Hematopoietic multipotent progenitor cell treated with erythropoietin and hydrocortisone succinate and interleukin-3 and kit ligand, for 17 days (in vitro differentiated cells): ENCODE data around the gene DSCAML1.

ENCODE experiments used
- DNase-seq: peaks from one replicate; pipeline ENCODE4 v3.0.0-alpha.2; 2015; ENCODE audit warnings: low spot score

Gene DSCAML1

DNA sequence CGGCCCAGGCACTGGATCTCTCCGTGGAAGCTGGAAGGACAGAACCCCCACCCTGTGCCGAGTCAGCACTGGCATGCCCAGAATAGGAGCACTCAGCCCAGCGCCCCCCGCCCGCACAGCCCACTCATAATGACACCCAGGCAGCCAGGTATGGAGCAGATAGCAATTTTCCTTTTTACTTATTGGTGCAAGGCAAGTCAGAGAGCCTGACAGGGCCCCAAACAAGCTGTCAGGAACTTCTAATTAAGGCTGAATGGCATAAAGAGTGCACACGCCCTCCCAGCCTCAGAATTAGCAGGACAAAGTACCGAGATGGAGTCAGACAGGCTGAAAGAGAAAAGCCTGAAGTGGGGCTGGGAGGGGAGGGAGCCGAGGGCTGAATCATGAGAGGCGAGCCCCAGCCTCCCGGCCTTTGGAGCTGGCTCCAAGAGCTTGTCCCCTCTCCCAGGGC is 76.9 kb downstream of the DSCAML1 start:
- no peak for DNase-seq

DNA sequence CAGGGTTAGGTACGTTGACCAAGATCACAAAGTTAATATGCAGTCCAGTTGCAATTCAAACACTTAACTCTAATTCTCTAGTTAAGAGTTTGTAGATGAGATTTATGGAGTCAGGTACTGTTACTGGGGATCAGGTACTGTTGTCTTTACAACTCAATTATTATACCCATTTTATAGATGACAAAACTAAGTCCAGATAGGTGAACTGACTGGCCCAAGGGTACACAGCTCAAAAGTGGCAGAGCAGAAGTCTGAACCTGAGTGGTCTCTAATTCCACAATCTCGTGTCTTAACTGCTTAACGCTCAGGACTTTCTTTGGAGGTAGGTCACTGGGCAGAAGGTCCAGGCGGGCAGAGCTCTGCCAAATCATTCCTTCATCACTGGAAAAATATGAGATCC is 77.5 kb downstream of the DSCAML1 start:
- no peak for DNase-seq

DNA sequence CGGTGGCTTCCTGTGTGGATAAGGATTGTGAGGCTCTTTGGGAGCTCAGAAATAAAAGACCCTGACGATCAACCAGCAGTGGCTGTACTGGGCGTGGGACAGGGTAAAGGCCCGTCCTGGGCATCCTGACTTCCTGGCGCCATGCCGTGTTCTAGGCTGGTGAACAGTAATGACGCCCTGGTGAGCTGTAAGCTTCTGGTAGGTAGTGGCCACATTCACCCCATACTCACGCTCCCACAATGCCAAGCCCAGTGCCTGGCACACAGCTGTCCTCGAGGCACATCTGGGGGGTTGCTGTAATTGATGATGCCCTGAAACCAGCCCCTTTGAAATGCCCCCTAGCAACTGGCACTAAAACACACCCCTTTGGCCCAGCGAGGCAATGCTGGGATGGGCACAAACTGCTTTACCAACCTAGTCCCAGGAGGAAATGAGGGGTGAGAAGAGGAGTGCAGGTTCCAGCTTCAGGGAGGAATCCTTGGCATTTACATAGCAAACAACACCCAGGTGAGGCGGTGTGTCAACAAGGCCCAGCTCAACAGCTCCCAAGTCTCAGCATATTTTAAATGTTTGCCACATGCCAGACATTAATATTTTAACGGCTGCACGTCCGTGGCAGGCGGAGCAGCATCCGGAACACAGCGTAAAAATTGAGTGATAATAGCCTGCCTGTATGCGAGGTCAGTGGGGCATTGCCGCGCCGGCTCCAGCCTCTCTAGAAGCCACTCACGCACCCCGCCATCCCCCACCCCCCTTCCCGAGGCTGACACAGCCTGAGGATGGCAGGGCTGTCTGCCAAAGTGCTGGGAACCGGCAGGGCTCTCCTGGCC is 79.3 kb downstream of the DSCAML1 start:
- no peak for DNase-seq

DNA sequence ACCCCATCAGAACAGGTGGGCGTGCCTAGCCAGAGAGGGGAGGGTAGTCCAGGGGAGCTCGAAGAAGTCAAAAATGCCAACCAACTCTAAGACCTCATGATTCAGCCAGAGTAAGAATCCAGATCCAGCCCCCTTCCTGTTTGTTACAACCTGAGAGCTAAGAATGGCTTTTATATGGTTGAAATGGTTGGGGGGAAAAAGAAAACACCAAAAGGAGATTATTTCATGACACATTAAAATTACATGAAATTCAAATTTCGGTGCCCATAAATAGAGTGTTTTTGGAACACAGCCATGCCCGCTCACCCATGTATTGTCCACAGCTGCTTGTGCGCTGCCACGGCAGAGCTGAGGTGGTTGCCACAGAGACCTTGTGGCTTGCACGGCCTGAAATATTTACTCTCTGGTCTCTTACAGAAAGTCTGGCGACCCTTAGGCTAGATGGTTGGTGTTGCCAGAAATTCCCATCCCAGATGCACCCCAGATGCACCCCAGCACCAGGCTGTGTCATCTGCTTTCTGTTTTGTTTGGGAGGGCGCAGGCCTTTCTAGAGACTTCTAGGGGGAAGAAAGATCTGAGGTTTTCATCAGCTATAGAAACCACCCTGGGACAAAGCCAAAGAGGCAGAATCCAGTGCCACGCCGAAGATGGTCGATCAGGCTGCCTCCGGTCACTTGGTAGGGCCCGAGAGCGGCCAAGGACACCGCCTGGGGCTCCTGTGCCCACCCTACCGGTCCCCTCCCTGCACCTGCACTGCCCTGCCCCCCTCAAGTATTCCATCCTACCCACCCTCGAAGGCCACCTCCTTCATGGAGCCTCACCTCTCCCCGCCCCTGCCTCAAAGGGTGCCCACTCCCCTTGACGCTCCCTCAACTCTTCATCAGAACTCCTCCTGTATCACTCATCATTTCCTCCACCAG is 80.2 kb downstream of the DSCAML1 start:
- DNase-seq, result no peak

DNA sequence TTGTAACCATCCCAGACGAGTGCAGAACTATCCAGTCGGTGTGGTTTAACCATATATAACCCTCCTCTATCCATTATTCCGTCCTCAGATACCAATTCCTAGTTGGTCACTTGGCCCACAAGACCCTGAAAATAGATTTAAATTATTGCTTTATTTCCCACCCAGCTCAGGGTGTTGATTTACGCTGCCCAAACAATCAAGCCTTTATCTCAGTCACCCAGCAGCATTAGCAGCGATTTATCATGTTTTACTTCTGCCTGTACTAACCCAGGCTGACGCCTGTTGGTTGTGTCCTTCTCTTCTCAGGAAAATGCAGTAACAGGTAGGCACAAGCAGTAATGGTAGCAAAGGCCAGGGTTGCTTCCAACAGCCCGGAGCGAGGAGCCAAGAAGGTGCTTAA is 81.2 kb downstream of the DSCAML1 start:
- no peak for DNase-seq

DNA sequence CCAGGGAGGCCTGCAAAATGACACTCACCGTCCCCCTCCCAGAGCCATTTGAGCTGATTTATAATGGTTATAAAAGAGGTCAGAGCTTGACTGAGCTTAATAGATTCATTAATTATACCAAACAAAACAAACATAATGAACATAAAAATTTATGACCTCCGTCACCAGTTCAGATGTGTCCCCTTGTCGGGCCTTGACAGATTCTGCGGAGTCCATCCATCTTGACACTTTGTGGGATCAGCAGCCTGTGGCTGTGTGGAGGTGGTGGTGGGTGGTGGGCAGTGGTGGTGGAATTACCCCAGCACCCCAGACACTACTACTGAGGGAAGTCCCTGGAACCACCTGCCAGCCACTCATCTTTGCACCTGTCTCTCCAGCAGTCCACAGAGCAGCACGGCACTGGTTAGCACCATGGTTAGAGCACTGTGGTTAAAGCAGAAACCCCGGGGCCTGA is 83.5 kb downstream of the DSCAML1 start:
- DNase-seq, result no peak

DNA sequence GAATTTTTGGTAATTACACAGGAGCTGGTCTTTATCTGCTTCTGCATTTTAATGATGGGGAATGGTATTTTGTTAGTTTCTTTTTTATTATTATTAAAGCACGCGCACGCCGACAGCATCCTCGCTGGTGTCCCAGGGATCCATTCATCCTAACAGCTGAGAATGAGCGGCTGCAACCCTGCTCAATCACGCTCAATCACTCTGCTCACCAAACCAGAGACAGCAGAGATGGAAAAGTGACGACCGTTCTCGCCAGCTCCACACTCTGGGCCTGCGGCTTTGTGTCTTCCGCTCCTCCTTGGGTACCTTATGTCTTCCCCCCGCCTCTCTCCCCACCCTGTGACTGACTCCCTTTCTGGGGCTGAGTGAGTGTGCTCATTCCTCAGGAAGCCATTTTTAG is 84.5 kb downstream of the DSCAML1 start:
- DNase-seq, result no peak

DNA sequence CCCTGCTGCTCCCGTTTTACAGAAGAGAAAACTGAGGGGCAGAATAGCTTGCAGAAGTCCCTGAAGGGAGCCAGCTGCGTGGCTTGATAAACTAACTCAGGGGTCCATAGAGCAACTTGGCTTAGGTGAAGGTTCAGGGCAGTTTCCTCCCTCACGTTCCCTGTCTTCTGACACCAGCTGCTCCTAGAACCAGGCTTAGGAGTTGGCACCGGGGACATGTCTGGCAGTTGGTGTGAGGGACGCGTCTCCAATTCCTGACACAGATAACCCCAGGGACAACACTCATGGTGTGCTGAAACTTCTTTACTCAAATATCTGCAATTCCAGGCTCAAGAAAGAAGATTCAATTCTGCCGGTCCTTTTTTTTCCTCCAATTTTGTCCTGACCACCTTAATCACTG is 85.7 kb downstream of the DSCAML1 start:
- DNase-seq, result no peak

DNA sequence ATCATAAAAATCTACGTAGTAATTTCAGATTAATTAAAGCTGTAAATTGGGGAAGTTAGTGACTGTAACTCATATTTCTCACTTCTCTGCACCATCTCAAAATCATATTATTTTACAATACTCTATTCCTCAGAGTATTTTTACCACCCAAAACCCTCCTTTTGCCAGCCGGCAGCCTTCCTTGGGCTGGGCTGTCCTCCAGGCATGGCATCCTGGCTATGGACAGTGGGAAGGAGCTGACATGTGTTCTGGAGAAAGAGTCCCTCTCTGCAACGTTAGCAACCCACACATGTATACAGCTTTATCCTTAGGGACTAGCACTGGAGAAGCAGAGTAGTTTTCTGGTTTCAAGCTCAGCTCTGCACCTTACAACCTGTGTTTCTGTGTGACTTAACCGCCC is 86.8 kb downstream of the DSCAML1 start:
- DNase-seq, result no peak

DNA sequence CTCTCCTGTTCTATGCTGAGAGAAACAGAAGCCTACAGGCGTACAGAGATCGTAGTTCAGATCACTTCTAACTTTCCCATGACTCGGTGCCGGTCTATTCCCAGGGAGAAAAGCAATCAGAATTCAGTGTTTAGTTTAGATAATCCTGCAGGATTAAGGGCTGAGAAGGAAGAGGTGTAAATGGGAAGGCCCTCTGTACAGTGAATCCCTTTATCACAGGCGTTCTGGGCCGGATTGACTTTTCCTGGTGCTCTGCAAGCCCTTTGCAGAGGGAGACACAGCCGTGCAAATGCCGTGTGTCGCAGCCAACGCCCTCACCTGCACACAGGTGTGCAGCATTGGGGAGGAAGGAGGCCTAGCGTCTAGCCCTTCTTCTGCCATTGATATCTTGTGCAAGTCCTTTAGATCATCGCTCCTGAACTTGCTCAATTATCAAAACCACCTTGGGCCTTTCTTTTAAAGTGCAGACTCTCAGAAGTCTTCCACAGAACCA is 90.6 kb downstream of the DSCAML1 start:
- no peak for DNase-seq

DNA sequence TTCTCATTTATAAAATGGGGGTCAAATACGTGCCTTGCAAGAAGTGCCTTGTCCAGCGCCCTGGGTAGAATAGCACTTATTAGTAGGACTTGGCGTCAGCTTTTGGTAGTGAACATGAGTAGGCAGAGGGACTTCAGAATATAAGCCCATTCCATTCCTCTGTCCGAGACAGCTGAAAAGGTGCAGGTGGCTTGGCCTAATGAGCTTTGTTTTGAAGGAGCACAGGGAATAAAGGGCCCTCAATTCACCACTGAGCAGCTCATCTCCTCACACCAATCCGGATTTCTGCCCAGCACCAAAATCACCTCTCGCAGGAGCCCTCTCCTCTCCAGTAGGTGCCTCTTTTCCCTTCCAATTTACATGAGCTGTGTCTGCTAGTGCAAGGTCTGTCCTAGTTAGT is 91.2 kb downstream of the DSCAML1 start:
- DNase-seq, result no peak

DNA sequence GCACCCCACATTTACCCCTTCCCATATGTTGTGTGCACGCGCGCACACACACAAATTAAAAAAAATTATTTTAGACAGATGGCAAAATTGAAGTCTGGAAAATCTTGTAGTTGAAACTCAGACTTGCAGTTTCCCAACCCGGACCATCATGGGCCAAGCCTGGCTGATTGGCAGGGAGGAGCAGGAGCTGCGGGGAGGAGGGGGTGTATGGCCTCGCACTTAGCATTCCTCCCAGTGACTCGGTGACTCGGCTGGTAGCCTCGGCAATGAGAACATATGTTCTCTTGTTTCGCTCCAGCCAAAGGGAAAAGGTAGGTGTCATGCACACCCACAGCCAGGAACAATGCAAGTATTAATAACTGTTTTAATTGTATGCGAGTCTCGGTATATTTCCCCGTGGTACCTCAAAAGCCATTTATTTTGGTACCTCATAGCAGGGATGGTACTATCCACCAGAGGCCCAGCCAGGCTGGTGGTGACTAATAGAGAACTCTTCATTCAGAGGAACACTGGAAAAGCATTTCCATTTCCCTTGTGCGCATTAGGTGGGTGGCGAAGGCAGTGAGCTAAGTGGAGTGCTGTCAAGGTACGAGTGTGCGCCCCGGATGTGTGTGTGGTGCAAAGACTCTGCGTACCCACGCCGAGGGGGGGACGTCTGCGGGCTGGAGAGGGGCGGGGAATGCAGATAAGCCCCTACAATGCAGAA is 92.5 kb downstream of the DSCAML1 start:
- DNase-seq, result no peak

DNA sequence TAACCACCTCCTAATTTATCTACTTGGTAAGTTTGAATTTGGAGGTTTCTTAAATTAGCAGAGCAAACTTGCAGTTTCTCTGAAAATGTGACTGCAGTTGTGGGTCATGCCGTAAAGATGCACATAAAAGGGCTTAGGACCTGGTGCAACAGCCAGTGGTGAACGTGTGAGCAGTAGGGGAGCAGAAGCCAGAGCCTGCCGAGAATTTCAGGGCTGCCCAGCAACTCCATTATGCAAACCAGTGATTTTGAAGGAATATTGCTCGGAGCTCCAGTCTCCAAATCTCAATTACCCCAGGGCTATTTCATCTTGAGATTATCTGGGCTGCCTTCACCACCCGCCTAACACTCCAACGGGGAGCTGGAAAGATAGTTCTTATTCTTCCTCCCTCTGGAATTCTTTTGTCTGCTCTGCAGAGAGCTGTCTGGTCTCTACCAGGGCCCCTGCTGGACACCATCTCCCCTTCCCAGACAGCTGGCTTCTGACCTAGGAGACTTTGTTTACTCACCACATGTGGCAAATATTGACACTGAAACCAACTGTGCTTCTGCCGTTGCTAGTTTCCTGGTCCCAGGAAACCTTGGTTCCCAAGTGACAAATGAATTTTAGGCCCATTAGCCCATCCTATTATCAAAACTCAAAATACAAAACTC is 93.9 kb downstream of the DSCAML1 start:
- DNase-seq, result no peak

DNA sequence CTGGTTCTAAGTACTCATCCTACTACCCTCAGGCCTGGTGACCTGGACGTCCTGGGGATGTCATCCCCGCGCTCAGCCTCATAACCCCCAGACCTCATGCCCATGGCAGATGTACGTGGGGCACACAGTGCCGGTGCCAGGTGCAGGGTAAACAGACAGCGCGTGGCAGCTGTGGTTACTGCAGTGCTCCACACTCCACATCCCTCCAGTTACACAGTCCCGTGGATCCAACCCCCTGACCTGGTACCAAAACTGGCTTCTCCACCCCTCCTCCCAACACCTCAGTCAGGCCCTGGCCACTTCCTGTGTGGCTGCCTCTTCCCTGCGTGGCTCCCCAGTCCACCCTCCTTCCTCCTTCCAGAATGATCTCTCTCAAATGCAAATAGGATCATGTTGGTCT is 95.2 kb downstream of the DSCAML1 start:
- no peak for DNase-seq

DNA sequence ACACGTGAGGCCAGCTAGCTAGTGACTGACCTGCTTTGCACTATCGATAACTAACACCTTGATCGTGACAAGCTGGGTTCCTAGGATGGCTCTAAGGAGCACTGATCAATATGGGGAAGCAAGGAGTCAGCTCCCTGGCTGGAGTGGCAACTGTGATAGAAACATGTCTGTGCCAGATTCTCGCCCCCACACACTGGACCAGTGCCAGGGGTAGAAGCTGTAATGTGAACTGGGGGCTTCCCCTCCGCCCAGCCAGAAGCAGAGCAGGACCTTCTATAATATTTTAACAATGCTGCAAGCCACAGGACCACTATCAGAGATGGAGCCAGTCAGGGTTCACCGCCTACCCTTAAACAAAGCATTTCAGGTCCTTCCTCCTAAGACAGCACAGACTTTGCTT is 96.5 kb downstream of the DSCAML1 start:
- no peak for DNase-seq

DNA sequence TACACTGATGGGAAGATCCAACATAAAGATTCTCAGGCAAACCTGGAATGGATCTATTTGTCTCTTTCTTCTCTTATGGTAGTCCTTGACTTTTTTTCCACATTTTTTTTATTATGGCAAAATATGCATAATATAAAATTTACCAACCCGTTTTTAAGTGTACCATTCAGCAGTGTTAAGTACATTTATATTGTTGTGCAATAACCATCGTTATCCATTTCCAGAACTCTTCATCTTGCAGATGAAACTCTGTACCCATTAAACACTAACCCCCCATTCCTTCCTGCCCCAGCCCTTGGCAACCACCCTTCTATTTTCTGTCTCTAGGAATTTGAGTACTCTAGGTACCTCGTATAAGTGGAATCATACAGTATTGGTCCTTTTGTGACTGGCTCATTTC is 99.7 kb downstream of the DSCAML1 start:
- DNase-seq, result no peak

DNA sequence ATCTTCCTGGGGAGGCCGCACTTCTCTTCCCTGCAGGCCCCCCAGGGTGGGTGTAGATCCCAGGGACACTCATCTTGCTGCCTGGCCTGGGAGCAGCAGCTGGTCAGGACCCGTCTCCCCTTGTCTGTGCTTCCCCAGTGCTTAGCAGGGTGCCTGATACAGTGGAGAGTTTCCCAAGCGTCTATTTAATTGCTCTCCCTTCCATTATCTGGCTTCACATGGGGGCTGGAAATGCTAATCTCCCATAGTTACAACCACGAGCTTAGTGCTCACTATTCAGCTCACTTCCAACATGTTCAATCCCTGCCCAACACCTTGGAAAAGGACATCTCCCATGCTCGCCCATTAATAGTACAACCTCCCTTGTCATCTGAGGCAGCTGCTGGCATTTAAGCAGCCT is 100.5 kb downstream of the DSCAML1 start:
- DNase-seq, result no peak

DNA sequence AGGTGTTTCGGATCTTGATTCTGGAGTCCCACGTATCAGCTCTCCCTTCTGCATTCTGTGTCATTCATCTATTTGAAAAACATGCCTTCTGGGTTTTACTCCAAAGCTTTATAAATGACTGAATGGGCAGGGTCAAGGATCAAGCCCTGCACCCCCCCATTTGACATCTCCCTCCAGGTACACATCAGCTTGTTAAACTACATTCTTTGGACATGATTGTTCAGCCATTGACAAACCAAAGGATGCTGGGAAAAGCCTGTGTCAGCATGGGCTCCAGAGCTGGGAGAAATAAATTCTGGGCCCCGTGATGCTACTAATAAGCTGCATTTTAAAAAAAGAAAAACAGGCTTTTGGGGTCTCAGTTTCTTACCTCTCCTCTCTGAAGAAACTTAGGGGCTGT is 103.7 kb downstream of the DSCAML1 start:
- DNase-seq, result no peak

DNA sequence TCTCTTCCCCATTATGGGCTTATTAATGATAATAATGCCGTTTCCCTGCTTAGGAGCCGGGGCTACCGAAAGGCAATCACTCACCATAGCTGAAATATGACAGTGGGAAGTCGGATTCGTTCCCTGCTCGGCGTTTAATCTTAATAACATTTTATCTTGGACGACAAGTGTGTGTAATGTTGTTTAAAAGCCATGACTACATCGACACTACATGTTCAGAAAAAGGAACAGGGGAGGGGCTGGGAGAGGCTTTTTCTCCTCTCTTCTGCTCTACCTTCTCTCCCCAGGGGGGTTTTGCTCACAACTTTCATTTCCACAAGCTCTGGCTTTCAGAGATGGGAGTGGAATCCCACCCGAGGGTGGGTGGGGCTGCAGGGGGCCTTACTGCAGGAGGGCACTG is 105.5 kb downstream of the DSCAML1 start:
- DNase-seq, result no peak

DNA sequence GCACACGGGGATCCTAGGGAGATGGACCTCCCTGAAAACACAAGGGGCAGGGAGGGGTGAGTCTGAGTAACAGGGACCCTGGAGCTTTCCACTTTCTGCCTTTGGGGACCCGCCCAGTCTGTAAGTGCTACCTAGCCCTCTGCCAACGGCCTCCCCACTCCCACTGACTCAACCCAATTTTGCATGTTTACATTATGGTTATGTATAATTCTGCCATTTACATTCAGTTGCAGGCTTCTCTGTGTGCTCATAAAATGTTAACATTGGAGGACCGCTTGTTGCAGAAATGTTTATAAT is 105.8 kb downstream of the DSCAML1 start:
- DNase-seq, result no peak

DNA sequence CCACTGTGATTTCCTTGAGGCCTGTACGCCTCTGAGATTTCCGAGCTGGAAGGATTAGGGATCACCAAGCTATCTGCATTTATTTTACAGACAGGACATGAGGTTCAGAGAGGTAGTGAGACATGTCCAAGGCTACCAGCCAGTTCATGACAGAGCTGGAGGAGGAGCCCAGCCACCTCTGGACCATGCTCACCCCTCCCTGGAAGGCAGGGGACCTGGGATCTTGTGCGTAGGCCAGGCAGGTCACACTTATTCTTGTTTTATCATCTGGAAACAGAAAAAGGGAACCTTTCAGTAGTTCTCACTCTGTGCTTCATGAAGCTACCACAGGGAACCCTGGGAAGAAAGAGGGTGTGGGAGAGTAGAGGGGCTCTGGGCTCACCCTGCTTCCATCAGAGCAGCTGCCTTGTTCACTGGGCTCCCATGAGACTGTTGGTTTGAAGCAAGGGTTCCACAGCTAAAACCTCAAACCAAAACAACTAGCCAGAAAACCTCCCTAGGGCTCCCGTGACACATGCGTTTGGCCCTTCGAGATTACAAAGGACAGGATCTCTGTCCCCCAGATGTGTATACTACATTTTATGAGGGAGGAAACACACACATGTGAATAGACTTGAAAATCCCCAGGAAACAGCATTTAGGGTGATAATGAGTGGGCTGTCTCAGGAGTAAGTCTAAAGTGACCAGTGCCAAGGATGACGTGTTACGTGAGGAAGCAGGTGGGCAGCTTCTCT is 106.4 kb downstream of the DSCAML1 start:
- DNase-seq, result no peak
